Activated T-cell treated with anti-CD3 and anti-CD28 coated beads, Interleukin-2, amount 50 U/mL, for 24 hours (primary cell): ENCODE results near the gene FEZF2.

Experiments
- DNase-seq: peaks from one replicate; pipeline ENCODE4 v3.0.0-alpha.2; 2020
- H3K27ac Mint-ChIP-seq: 2 replicates; pipeline ENCODE4 v1.8.0; 2020; ENCODE audit warnings: mild to moderate bottlenecking, mixed read lengths
- H3K27me3 Mint-ChIP-seq: 2 replicates; pipeline ENCODE4 v1.8.0; 2020; ENCODE audit warnings: mixed read lengths
- H3K36me3 Mint-ChIP-seq: 2 replicates; pipeline ENCODE4 v1.8.0; 2020; ENCODE audit warnings: low read depth, mixed read lengths
- H3K4me1 Mint-ChIP-seq: 2 replicates; pipeline ENCODE4 v1.8.0; 2020; ENCODE audit warnings: low read depth, mixed read lengths
- H3K4me3 Mint-ChIP-seq: 2 replicates; pipeline ENCODE4 v1.8.0; 2020; ENCODE audit warnings: mild to moderate bottlenecking, moderate library complexity, mixed read lengths
- H3K9me3 Mint-ChIP-seq: 2 replicates; pipeline ENCODE4 v1.8.0; 2020; ENCODE audit warnings: mixed read lengths

FEZF2 gene

GRCh38 chr3:62378311-62378789 lies 5.0 kb upstream of the FEZF2 start:
- no peaks in the 10 kb centered on the region for H3K36me3 Mint-ChIP-seq
- DNase-seq: no peak
- H3K27me3 Mint-ChIP-seq: peaks cover 90% of the 10 kb centered on the region
- no peak overlapping the region for H3K4me3 Mint-ChIP-seq
- peaks cover 8% of the 10 kb centered on the region for H3K4me1 Mint-ChIP-seq
- H3K27ac Mint-ChIP-seq: no peak overlapping the region
- no peaks in the 10 kb centered on the region for H3K9me3 Mint-ChIP-seq

DNA sequence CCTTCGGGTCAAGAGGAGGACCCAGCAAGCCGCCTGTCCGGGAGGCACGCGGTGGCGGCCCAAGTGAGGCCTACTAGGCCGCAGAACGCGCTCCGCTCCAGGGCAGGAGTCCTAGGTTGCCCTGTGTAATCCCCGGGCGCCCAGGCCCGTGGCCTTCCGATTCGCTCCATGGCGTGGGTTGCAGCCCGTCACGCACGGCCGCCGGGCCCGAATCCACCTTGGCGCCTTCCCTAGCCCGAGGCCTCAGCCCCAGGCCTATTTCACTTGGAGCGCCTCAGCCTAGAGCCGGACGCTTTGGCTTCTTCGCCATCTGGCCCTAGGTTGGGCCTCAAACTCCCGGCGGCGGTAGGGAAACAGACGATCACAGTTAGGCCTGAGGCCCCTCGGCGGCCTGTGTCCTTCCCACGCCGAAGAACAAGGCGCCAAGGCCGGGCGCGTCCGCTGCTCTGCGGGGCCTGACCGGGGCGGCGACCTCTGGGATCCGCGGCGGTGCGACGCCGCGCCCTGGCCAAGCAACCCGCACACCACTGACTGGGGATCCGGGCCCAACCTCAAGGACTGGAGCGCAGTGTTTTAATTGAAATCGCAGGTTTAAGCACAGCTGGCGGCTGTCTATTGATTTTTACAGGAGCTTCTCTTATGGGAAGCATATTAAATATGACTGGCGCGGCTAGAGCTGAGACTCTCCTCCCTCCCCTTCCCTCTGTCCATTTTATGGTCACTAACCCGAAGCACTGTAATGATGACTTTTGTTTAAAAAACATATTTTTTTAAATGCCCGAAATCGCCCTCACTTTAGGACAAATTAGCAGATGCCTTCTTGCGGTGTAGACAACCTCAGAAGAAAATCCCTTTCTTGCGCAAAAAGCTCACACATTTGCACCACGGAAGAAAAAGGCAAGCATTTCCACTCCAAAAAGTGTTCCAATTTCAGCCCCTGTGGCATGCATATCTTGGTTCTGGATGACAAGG lies 3.8 kb upstream of the FEZF2 start:
- H3K4me1 Mint-ChIP-seq: peaks cover 8% of the 10 kb centered on the region
- no peak overlapping the region for H3K4me3 Mint-ChIP-seq
- no peaks in the 10 kb centered on the region for H3K36me3 Mint-ChIP-seq
- peaks cover 94% of the 10 kb centered on the region for H3K27me3 Mint-ChIP-seq
- DNase-seq: no peak
- no peak overlapping the region for H3K27ac Mint-ChIP-seq
- no peaks in the 10 kb centered on the region for H3K9me3 Mint-ChIP-seq

- Mint-ChIP-seq H3K27me3 (peaks cover 94% of the 10 kb centered on the region), H3K4me3 (no peak overlapping the region), H3K27ac (no peak overlapping the region), H3K36me3 (no peaks in the 10 kb centered on the region), H3K4me1 (peaks cover 8% of the 10 kb centered on the region), H3K9me3 (no peaks in the 10 kb centered on the region)
- no peak for DNase-seq
These were observed 3.0 kb upstream of the FEZF2 start for GRCh38 chr3:62376454-62376720.

GRCh38 chr3:62375655-62376453 lies 2.5 kb upstream of the FEZF2 start:
- Mint-ChIP-seq H3K27me3 (peaks cover 94% of the 10 kb centered on the region), H3K36me3 (no peaks in the 10 kb centered on the region), H3K4me1 (peaks cover 9% of the 10 kb centered on the region), H3K9me3 (no peaks in the 10 kb centered on the region), H3K27ac (no peak overlapping the region), H3K4me3 (no peak overlapping the region)
- no peak for DNase-seq

- Mint-ChIP-seq H3K27ac (no peak overlapping the region), H3K36me3 (no peaks in the 10 kb centered on the region), H3K27me3 (peaks cover 94% of the 10 kb centered on the region), H3K4me3 (peak overlapping the region; percentile 38), H3K9me3 (no peaks in the 10 kb centered on the region), H3K4me1 (peaks cover 14% of the 10 kb centered on the region)
- DNase-seq: no peak
These were observed 1.2 kb upstream of the FEZF2 start for GRCh38 chr3:62374341-62375218.

- DNase-seq: no peak
- Mint-ChIP-seq H3K9me3 (no peaks in the 10 kb centered on the region), H3K4me1 (peaks cover 12% of the 10 kb centered on the region), H3K27me3 (peaks cover 94% of the 10 kb centered on the region), H3K4me3 (peak overlapping the region; percentile 38), H3K27ac (no peak overlapping the region), H3K36me3 (no peaks in the 10 kb centered on the region)
These were observed 474 bp upstream of the FEZF2 start for GRCh38 chr3:62373714-62374333.

GRCh38 chr3:62372621-62373041 lies 719 bp downstream of the FEZF2 start:
- no peaks in the 10 kb centered on the region for H3K36me3 Mint-ChIP-seq
- DNase-seq: no peak
- peaks cover 96% of the 10 kb centered on the region for H3K27me3 Mint-ChIP-seq
- H3K9me3 Mint-ChIP-seq: no peaks in the 10 kb centered on the region
- H3K27ac Mint-ChIP-seq: no peak overlapping the region
- H3K4me1 Mint-ChIP-seq: peaks cover 12% of the 10 kb centered on the region
- H3K4me3 Mint-ChIP-seq: no peak overlapping the region

GRCh38 chr3:62371720-62372591 lies 1.4 kb downstream of the FEZF2 start:
- H3K36me3 Mint-ChIP-seq: no peaks in the 10 kb centered on the region

DNA sequence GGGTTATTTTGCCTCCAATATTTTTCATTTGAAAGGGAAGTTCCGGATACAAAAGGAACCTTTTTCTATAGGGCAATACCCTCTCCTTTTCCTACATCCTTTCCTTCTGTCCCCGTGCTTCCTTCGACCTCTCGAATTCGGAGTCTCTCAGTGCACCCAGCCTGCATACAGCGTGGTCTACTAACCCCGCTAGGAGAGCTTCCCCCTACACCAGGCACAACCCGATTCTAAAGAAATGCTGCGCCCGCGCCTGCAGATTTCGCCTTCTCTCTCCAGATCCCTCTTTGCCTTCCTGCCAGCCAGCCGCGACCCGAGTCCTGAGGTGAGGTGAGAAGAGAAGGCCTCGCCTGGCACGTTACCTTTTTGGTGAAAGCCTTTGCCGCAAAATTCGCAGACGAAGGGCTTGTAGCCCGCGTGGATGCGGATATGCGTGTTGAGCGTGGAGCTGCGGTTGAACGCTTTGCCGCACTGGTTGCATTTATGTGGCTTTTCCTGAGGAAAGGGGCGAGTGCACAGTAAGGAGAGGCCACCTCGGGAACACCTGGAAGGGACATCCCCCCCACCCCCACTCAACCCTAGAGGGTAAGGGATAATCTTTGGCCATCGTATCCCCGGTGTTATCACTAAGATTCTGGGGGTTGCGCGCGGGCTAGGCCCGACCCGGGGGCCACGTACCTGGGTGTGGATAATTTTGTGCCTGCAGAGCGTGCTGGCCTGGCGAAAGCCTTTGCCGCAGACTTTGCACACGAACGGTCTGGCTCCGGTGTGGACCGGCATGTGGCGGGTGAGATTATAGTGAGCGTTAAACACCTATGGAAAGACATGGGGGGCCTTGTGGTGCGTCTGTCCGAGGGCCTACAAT lies 2.3 kb downstream of the FEZF2 start:
- no peaks in the 10 kb centered on the region for H3K9me3 Mint-ChIP-seq
- no peaks in the 10 kb centered on the region for H3K36me3 Mint-ChIP-seq
- DNase-seq: no peak
- H3K4me3 Mint-ChIP-seq: no peak overlapping the region
- peaks cover 12% of the 10 kb centered on the region for H3K4me1 Mint-ChIP-seq
- no peak overlapping the region for H3K27ac Mint-ChIP-seq
- peaks cover 94% of the 10 kb centered on the region for H3K27me3 Mint-ChIP-seq

More at GRCh38 chr3:62371720-62372591, 1.4 kb downstream of the FEZF2 start:
- DNase-seq: no peak
- Mint-ChIP-seq H3K27ac (no peak overlapping the region), H3K9me3 (no peaks in the 10 kb centered on the region), H3K4me1 (peaks cover 12% of the 10 kb centered on the region), H3K4me3 (no peak overlapping the region), H3K27me3 (peaks cover 96% of the 10 kb centered on the region)

DNA sequence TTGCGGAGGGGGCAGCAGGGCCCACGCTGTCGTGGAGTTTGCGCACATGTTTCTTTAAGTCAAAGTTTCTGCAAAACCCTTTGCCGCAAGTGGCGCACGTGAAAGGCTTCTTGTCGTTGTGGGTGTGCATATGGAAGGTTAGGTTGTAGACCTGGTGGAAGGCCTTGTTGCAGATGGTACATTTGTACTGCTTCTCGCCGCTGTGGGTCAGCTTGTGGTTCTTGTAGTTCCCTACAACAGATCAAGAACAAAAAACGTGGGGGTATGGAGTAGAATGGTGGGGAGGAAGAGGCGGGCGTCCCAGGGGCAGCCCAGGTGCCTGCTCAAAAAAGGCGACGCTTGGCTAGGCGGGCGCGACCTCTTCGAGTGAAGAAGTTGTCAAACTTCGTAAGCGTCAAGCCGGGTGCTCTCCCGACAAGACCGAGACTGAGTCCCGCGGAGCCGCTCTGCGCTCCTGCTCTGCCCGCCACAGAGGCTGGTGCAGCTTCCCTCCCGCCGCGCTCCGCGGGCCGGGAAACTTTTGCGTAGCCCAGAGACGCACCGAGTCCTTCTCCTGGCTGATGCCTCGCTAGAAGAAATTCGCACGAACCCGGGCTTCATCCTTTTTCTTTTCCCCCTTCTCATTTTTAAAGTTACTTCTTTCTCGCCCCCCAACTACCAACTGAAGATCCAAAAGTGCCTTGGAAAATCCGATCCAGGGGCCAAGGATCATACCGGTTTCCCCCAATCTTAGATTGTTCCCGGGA lies 3.1 kb downstream of the FEZF2 start:
- DNase-seq: no peak
- H3K9me3 Mint-ChIP-seq: no peaks in the 10 kb centered on the region
- no peak overlapping the region for H3K4me3 Mint-ChIP-seq
- peaks cover 12% of the 10 kb centered on the region for H3K4me1 Mint-ChIP-seq
- H3K36me3 Mint-ChIP-seq: no peaks in the 10 kb centered on the region
- peaks cover 94% of the 10 kb centered on the region for H3K27me3 Mint-ChIP-seq
- H3K27ac Mint-ChIP-seq: no peak overlapping the region

DNA sequence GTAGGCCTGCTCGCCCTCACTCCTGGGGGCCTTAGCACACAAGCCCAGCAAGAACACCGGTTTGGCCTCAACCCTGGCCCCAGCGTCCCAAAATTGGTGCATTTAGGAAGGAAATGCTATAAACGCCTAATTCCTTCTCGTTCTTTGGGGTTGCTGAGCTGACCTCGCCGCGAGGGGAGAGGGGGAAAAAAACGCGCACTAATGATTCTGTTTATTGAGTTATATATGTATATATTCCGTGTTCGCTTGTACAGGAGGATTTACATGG lies 3.9 kb downstream of the FEZF2 start:
- Mint-ChIP-seq H3K36me3 (no peaks in the 10 kb centered on the region), H3K27me3 (peaks cover 88% of the 10 kb centered on the region), H3K4me1 (peaks cover 12% of the 10 kb centered on the region), H3K4me3 (no peak overlapping the region), H3K9me3 (no peaks in the 10 kb centered on the region), H3K27ac (no peak overlapping the region)
- DNase-seq: no peak

- no peak for DNase-seq
- no peak overlapping the region for H3K4me3 Mint-ChIP-seq
- no peaks in the 10 kb centered on the region for H3K36me3 Mint-ChIP-seq
- peaks cover 8% of the 10 kb centered on the region for H3K4me1 Mint-ChIP-seq
- H3K27ac Mint-ChIP-seq: no peak overlapping the region
- no peaks in the 10 kb centered on the region for H3K9me3 Mint-ChIP-seq
- peaks cover 86% of the 10 kb centered on the region for H3K27me3 Mint-ChIP-seq
These were observed 4.5 kb downstream of the FEZF2 start for GRCh38 chr3:62368705-62369475.
